HG02943 (cell line): ENCODE results near the gene PRR15L.

Experiments used
- ATAC-seq: cut with Tn5 transposase; IDR thresholded peaks from one replicate; pipeline ENCODE4 v1.9.1; 2021; ENCODE audit warnings: mild to moderate bottlenecking, low read depth, moderate library complexity; ENCODE audit not compliant: unreplicated experiment

Gene PRR15L

DNA sequence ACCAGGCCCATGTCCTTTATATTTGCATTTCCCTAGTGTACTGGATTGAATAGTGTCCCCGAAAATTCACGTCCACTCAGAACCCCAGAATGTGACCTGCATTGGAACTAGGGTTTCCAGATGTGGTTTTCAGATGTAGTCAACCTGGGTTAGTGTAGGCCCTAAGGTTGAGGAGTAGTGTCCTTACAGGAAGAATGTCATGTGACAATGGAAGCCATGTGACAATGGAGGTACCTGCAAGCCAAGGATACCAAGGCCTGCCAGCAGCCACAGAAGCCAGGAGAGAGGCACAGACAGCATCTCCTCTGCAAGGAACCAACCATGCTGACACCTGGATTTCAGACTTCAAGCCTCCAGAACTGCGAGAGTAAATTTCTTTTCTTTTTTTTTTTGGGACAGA, 5.2 kb upstream of the PRR15L start:
- ATAC-seq: no peak

DNA sequence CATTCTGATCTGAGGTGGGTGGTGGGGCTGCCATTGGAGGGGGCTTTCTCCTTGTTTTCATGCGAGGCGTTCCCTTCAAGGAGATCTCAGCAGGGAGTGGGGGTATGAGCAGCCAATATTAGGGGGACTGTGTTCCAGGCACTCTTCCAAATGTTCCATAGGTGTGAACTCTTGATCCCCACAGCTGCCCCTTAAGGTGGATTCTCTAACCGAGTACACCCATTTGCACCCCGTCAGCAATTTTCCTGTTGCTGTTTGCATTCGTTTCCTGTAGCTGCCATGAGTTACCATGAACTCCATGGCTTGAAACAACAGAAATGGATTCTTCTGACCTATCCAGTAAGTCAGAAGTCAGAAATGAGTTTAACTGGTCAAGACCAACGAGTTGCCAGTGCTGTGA, 3.7 kb upstream of the PRR15L start:
- no peak for ATAC-seq

DNA sequence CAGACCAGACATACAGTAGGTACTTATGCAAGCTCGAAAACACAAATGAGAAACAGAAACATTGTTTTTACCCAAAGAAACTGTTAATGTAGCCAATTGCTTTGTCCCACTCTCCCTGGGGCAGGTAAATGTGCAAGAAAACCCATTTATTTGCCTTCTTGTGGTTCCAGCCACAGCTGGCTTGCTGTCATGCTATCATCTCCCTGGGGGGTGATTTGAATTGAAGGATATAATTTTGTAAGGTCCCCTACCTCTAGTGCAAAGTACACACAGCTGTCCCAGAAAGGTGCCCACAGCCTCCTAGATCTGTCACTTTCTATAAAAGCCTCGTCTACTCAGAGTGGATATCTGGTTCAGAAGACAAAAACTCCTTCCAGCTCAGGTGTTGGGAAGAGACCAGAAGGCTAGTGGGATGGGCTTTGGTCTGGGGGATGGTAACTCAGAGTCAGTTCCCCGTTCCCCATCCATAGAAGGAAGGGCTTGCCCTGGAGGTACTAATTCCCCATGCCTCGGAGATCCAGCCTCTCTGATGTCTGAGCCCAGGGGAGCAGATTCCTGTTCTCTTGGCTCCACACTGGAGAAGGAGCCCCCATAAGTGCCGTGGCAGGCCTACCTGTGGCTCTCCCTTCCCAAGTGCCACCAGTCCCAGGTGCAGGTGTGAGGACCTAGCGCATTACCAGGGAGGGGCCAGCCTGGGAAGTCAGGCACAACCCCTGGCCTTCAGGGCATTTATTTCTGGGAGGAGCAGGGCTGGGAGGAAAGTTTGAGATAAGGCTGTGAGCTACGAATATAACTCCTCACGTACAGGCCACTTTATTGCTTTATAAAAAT, 2.4 kb upstream of the PRR15L start:
- no peak for ATAC-seq

DNA sequence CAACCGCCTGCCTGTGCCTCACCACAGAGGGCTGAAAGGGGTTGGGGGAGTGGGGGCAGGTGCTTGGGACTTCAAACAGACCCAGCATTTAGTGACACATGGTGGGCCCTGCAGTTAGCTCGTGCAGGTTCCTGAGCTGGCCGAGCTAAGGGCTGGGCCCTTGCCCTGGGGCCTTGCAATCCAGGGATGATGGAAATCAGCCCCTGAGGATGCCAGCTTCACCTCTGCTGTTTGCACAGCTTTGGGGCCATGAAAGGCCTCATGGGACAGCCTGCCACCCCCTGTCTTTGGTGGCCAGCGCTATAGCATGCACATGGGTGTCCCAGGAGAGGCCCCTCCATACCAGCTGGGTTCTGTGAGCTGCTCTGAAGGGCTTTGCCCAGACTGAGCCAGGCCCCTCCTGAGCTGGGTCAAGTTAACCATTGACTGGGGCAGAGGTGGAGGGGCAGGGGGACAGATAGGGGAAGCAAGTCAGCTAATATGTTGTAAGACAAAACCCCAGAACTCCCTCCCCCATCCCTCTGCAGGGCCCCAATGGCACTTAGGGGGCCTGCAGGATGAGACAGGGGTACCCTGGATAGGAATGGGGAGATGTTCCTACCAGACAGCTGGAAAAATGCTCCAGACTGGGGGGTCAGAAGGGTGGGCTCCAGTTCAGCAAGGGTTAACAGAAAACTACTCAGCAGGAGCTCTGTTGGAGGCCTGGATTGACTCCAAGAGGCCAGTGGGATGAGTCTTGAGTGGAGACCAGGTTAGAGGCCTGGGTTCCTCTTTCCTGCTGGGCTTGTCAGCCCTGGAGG, 692 bp downstream of the PRR15L start:
- no peak for ATAC-seq

GRCh38 chr17:47955497-47956461, 1.9 kb downstream of the PRR15L start:
- no peak for ATAC-seq

DNA sequence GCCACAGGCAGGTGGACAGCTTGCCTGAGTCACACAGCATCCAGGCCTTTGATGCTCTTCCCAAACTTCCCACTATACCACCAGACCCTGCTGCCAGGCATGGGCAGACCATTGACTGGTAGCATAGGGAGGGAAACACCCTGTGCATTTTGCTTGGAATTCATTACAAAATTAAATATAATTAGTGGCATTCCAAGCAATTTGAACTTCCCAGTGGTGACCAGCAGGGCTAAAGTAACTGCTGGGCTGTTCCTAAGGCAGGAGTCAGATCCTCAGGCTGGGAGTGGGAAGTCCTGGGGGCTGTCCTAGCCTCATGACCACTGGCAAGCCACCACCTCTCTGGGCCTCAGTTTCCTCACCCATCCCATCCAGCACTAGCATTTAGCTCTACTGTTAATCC, 3.8 kb downstream of the PRR15L start:
- no peak for ATAC-seq

- ATAC-seq: no peak
Measured at GRCh38 chr17:47952171-47953021, 5.3 kb downstream of the PRR15L start.

- ATAC-seq: no peak
Measured at GRCh38 chr17:47950448-47950847, 7.2 kb downstream of the PRR15L start.

DNA sequence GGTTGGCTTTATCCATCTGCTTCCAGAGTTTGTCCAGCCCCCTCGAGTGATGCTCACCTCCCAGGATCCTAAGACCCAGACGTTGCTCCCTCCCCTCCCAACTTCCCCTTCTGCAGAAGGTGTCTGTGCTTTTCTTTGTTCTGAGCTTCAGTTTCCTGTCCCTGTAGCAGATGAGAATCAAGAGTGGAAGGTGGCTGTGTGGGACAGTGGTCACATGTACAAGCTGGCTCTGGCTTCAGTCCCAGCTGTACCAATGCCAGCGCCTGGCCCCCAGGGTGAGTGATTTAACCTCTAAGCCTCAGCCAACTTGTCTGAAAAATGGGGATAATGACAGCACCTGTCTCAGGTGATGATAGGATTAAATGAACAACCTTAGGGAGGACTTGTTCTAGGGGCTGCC, 7.7 kb downstream of the PRR15L start:
- ATAC-seq: no peak

DNA sequence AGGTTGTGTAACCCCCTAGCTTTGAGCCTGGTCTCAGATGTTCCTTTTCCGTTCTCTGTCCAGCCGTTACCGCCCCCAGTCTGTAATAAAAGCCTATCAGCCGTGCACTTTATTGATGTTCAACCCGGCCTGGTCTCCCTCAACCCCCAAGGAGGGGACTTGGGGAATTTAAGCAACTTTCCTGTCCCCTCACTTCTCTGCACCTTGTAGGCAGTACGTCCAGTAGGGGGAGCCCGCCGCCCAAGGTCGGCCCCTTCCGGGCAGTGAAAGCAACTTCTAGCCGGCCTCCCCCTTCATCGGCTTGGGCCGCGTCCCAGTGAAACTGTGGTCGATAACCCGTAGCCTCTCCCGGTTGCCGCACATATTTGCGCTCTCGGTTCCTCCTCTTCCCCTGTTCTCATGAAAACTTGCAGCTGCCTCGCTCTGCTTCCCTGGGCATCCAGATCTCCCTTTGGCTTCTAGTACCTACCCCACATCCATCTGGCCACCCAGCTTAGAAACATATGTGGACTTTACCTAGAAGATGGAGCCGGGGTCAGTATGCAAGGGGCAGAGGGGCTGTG, 8.4 kb downstream of the PRR15L start:
- no peak for ATAC-seq

DNA sequence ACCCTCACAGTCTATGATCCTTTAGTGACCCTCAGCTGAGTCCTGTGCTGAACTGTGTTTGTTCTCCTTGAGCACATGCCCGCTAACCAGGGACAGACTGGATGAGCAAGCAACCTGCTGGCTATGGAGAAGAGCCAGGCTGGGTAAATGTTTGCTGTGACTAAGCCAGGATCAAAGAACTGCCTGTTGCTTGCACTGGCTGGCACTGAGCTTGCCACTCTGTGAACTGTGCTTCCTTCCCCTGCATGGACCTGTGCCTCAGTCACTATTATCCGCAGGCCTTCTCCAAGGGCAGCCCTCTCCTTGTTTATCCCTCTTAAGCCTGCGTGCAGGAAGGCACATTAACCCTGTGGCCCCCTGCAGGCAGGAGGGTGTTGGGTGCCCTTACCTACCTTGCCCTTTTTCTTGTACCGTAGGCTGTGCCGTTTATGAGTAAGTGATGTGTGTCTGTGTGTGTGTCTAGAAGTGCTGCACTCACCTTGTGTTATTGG, 8.9 kb downstream of the PRR15L start:
- ATAC-seq: no peak

DNA sequence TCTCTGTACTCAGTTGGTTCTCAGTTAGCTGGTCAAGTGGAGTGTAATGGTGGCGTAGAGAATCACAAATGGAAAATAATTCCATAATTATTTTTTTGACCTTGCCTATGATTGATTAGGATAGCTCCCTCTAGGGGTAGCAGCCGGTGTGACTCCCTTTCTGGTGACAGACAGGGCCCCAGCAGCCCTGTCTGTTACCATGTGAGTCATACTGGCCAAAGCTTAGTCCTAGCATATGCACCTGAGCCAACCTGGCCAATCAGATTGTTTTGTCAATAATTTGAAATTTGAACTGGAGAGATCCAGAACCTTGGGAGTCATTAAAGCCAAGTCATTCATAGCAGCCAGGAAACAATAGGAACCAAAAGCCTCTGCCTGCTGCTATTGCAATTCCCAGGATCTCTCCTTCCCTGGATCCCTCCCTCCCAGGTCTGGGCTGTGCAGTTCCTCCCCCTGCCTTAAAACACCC, 10.7 kb downstream of the PRR15L start:
- ATAC-seq: no peak

DNA sequence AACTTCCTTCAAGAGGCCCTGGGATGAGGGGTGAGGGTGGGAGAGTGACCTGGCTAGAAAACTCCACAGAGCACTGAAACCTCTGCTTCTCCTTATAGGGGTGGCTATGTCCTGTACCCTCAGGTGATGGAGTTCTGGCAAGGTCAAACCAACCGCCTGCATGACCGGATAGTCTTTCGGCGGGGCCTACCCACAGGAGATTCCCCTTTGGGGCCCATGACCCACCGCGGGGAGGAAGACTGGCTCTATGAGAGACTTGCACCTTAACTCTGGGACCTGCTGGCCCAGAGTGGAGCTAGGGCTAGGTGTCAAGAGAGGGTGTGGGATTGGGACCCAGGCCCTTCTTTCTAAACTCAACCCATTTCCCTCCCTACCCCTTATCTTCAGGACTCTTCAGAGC, 11.2 kb downstream of the PRR15L start:
- no peak for ATAC-seq

DNA sequence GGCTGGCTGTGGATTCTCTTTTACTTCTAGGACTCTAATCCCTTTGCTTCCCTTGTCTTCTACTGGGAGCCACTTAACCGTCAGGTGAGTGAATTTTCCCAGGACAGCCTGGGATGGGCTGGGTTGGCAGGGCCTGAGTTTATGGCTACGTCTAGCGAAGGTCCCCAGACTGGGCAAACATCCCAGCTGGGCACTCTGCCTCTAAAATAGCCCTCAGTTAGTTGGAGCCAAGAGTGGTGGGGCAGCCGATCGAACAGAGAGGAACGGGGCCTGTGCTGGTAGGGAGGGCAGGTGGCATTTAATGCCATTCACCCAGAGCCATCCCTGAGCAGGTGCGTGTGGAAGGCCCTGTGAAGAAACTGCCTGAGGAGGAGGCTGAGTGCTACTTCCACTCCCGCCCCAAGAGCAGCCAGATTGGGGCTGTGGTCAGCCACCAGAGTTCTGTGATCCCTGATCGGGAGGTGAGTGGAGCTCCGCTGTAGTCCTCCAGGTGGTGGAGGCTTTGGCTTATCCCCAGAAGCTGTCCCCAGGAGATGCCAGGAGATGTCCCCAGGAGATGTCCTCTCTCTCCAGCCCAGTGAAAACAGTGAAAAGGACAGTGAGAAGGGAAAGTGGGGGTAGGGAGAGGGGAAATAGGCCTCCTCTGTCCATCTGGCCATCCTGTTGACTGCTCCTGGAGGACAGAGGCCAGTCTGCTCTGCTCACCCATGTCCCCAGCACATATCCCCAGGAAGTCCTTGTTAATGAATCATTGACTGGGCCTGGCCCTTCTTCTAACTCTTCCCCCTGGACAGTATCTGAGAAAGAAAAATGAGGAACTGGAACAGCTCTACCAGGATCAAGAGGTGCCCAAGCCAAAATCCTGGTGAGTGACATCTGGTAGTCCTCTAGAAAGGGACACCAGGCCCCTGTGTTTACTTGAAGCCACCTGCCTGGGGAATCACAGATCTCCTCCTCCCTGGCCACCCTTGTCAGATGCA, 11.9 kb downstream of the PRR15L start:
- no peak for ATAC-seq

GRCh38 chr17:47945080-47945479, 12.6 kb downstream of the PRR15L start:
- ATAC-seq: no peak

- ATAC-seq: no peak
Measured at GRCh38 chr17:47942568-47942967, 15.1 kb downstream of the PRR15L start.

DNA sequence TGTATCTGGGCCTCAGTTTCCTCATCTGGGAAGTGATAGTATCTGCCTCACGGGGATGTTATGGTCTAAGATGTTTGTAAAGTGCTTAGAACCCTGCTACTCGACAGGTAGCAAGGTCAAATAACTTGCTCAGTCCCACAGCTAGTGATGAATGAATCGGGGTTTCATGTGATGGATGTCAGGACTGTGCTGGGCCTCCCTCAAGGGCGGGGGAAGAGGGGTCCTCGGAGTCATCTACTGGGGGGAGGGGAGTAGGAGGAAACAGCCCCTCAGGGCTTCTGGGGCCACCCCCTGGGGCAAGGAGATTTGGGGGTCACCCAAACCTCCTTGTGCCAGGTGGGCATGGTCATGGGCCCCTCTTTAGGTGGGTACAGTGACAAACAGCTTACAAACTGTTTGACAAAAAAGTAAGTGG, 15.6 kb downstream of the PRR15L start:
- no peak for ATAC-seq
